ENCODE data around the gene ATG10. TPM values are rescaled to one million over a fixed set of nuclear protein-coding genes. Genes with fewer than 3 reads are reported as not detected.

The ATG10 gene
- total RNA-seq, 1 experiment from 2014 or later: 7.6 TPM

- H2BK20ac ChIP-seq (ENCODE audit: low read depth, low read length, poor library complexity, severe bottlenecking): no peak overlapping the region
- TF ChIP-seq CTCF (conservative IDR thresholded peaks at IDR 0.05): no peak
- no peaks in the 10 kb centered on the region for H3K79me1 ChIP-seq (ENCODE audit: insufficient read depth, low read depth, low read length, poor library complexity, severe bottlenecking)
- peak overlapping the region; percentile 69 for H3K18ac ChIP-seq (ENCODE audit: insufficient read length, low read depth, low read length)
- H3K27ac ChIP-seq (ENCODE audit: insufficient read length, low read depth, low read length): peak overlapping the region; percentile 2
- no peaks in the 10 kb centered on the region for H3K79me2 ChIP-seq (ENCODE audit: insufficient read depth, low read length)
- no CpG with 5 or more reads among the region's 9 CpGs for WGBS (ENCODE audit: extremely low coverage, insufficient read length, low lambda C conversion rate)
- H2BK5ac ChIP-seq (ENCODE audit: insufficient read length, low read length): no peak overlapping the region
- H3K4me2 ChIP-seq (ENCODE audit: insufficient read depth, insufficient read length, low read length): peak overlapping the region; percentile 50
- no peak overlapping the region for H2AFZ ChIP-seq (ENCODE audit: low read length)
- no peak overlapping the region for H2BK12ac ChIP-seq (ENCODE audit: insufficient read length, low read depth, low read length)
- H3K4me1 ChIP-seq (ENCODE audit: insufficient read depth, low read length): no peaks in the 10 kb centered on the region
- Mint-ChIP-seq H3K4me3 (peak overlapping the region; percentile 62 to 69), H3K9me3 (no peaks in the 10 kb centered on the region), H3K36me3 (ENCODE audit: insufficient read depth in 1 of 3, low read depth in 3 of 3) (peaks cover 5 to 16% (median 11%) of the 10 kb centered on the region in 3 experiments; a peak in 5 of 7 replicates), H3K4me1 (peaks cover 32 to 38% of the 10 kb centered on the region in 2 experiments), H3K27ac (peak overlapping the region; percentile 19 to 83 (median 57); a peak in 5 of 7 replicates), H3K27me3 (ENCODE audit: low read depth) (no peaks in the 10 kb centered on the region)
- H3T11ph ChIP-seq (ENCODE audit: low read length): no peak overlapping the region
- H2AK5ac ChIP-seq (ENCODE audit: insufficient read length, low read length): no peak overlapping the region
- no peaks in the 10 kb centered on the region for H3K27me3 ChIP-seq (ENCODE audit: insufficient read depth, low read length)
- peak overlapping the region; percentile 50; the same call in 1 of the 2 replicates for H3K14ac ChIP-seq (ENCODE audit: insufficient read depth, low read length)
- H4K5ac ChIP-seq (ENCODE audit: insufficient read length, low read depth, low read length): no peak overlapping the region
- H3K4ac ChIP-seq (ENCODE audit: low read depth, low read length): no peak overlapping the region
- H3K9ac ChIP-seq (ENCODE audit: extremely low read depth, insufficient read length, low read length): peak overlapping the region; percentile 74
- H4K8ac ChIP-seq (replicated peaks; ENCODE audit: insufficient read length, low read depth, low read length): no peak overlapping the region
- H4K20me1 ChIP-seq (ENCODE audit: control insufficient read depth, insufficient read depth, insufficient read length): no peaks in the 10 kb centered on the region
- no peak overlapping the region for H2BK120ac ChIP-seq (ENCODE audit: low read depth, low read length, poor library complexity, severe bottlenecking)
- H3K23me2 ChIP-seq (ENCODE audit: insufficient read length, low read depth, low read length, poor library complexity, severe bottlenecking): peaks cover 6% of the 10 kb centered on the region
- no peak for DNase-seq
- H4K91ac ChIP-seq (ENCODE audit: insufficient read length, low read depth, low read length): no peak overlapping the region
- no peak overlapping the region for H3K23ac ChIP-seq (ENCODE audit: insufficient read length, low read depth, low read length)
- no peaks in the 10 kb centered on the region for H3K9me3 ChIP-seq (ENCODE audit: control insufficient read depth, low read depth, low read length)
- no peak overlapping the region for H3K56ac ChIP-seq (ENCODE audit: insufficient read length, low read depth, low read length)
- H2BK15ac ChIP-seq (ENCODE audit: low read depth, low read length): no peak overlapping the region
These were observed 615 bp downstream of the ATG10 start for GRCh38 chr5:81972492-81972783.

Measured in H9 (cell line).